ENCODE data around the gene GPR35. TPM values are rescaled to one million over a fixed set of nuclear protein-coding genes. Genes with fewer than 3 reads are reported as not detected.
A peak's percentile ranks its signal among the peaks of the same experiment; 100 is the strongest.

The GPR35 gene
- total RNA-seq, 6 donors from 2014 or later, result 1.9 to 14.7 (median 4.6) TPM

GRCh38 chr2:240646900-240647502 lies 21.7 kb downstream of the GPR35 start:
- Histone ChIP-seq H3K36me3 (no peaks in the 10 kb centered on the region), H3K27me3 (no peaks in the 10 kb centered on the region), H3K4me3 (no peak overlapping the region), H3K4me1 (no peaks in the 10 kb centered on the region), H3K9me3 (no peaks in the 10 kb centered on the region), H3K27ac (no peak overlapping the region)
- ATAC-seq (ENCODE audit: low FRiP score in 2 of 2) (no peak), DNase-seq (peak in 1 of 2 donors; percentile 79)
- 73 to 81% methylated on average over 3 to 30 of the region's 30 CpGs for WGBS, 2 donors
- TF ChIP-seq CTCF (IDR thresholded peaks at IDR 0.05), result no peak
- TF ChIP-seq POLR2AphosphoS5 (IDR thresholded peaks at IDR 0.05), result no peak
- no peak for TF ChIP-seq EP300 (IDR thresholded peaks at IDR 0.05)
- TF ChIP-seq POLR2A (IDR thresholded peaks at IDR 0.05), result no peak

GRCh38 chr2:240647503-240648154 lies 22.3 kb downstream of the GPR35 start:
- Histone ChIP-seq H3K36me3 (no peaks in the 10 kb centered on the region), H3K4me3 (no peak overlapping the region), H3K9me3 (no peaks in the 10 kb centered on the region), H3K27ac (no peak overlapping the region), H3K4me1 (no peaks in the 10 kb centered on the region), H3K27me3 (no peaks in the 10 kb centered on the region)
- DNase-seq (peak in 1 of 2 donors; percentile 51), ATAC-seq (ENCODE audit: low FRiP score in 2 of 2) (no peak)
- 60 to 70% methylated on average over 17 to 18 of the region's 22 CpGs for WGBS, 2 donors
- TF ChIP-seq POLR2A (IDR thresholded peaks at IDR 0.05) (no peak), CTCF (IDR thresholded peaks at IDR 0.05) (no peak), POLR2AphosphoS5 (IDR thresholded peaks at IDR 0.05) (no peak)

- Histone ChIP-seq H3K27ac (no peak overlapping the region), H3K4me3 (no peak overlapping the region), H3K9me3 (no peaks in the 10 kb centered on the region), H3K4me1 (no peaks in the 10 kb centered on the region), H3K36me3 (no peaks in the 10 kb centered on the region), H3K27me3 (no peaks in the 10 kb centered on the region)
- 76 to 84% methylated on average over 3 to 6 of the region's 6 CpGs for WGBS, 2 donors
- ATAC-seq (ENCODE audit: low FRiP score in 2 of 2), result no peak
- TF ChIP-seq POLR2A (IDR thresholded peaks at IDR 0.05) (no peak), CTCF (IDR thresholded peaks at IDR 0.05) (no peak), POLR2AphosphoS5 (IDR thresholded peaks at IDR 0.05) (no peak), EP300 (IDR thresholded peaks at IDR 0.05) (no peak)
- no peak for DNase-seq
These were observed 22.9 kb downstream of the GPR35 start for GRCh38 chr2:240648155-240648649.

- Histone ChIP-seq H3K9me3 (no peaks in the 10 kb centered on the region), H3K27me3 (no peaks in the 10 kb centered on the region), H3K36me3 (no peaks in the 10 kb centered on the region), H3K4me3 (no peak overlapping the region), H3K27ac (no peak overlapping the region), H3K4me1 (no peaks in the 10 kb centered on the region)
- WGBS, 2 donors, result 41 to 45% methylated on average over 19 of the region's 19 CpGs
- DNase-seq, result no peak
- ATAC-seq (ENCODE audit: low FRiP score in 2 of 2), result no peak
- no peak for TF ChIP-seq EP300 (IDR thresholded peaks at IDR 0.05)
- no peak for TF ChIP-seq CTCF (IDR thresholded peaks at IDR 0.05)
- no peak for TF ChIP-seq POLR2A (IDR thresholded peaks at IDR 0.05)
- TF ChIP-seq POLR2AphosphoS5 (IDR thresholded peaks at IDR 0.05), result no peak
These were observed 23.5 kb downstream of the GPR35 start for GRCh38 chr2:240648650-240649275.

All from upper lobe of left lung (tissue), 6 donors.